ENCODE measurements around the gene RER1. TPM values are rescaled to one million over a fixed set of nuclear protein-coding genes. Genes with fewer than 3 reads are reported as not detected.

RER1 gene
- total RNA-seq, 1 donor from 2014 or later: 197 TPM

GRCh38 chr1:2343023-2343935 lies 48.4 kb upstream of the RER1 start:
- TF ChIP-seq CTCF (IDR thresholded peaks at IDR 0.05; ENCODE audit: insufficient read depth, low read depth, low read length) (no peak), EZH2 (IDR thresholded peaks at IDR 0.05; ENCODE audit: insufficient read depth, low read length) (no peak)
- H3K4me3 Mint-ChIP-seq (ENCODE audit: unreplicated experiment): no peak overlapping the region
- H3K27ac Mint-ChIP-seq (ENCODE audit: unreplicated experiment): no peak overlapping the region
- Histone ChIP-seq H3K9me3 (ENCODE audit: insufficient read depth, low read depth, low read length) (no peaks in the 10 kb centered on the region), H3K27me3 (ENCODE audit: insufficient read depth, low read length) (no peaks in the 10 kb centered on the region), H3K4me3 (ENCODE audit: insufficient read depth, low read depth, low read length) (no peak overlapping the region), H3K4me2 (ENCODE audit: low read length) (no peak overlapping the region), H2AFZ (ENCODE audit: low read depth, low read length) (no peak overlapping the region), H3K36me3 (ENCODE audit: insufficient read depth, low read length) (no peaks in the 10 kb centered on the region), H3K9ac (ENCODE audit: low read length) (no peak overlapping the region), H3K27ac (ENCODE audit: low read depth, low read length) (no peak overlapping the region), H3K79me2 (ENCODE audit: insufficient read depth, low read length) (no peaks in the 10 kb centered on the region), H3K4me1 (ENCODE audit: insufficient read depth, low read length) (no peaks in the 10 kb centered on the region), H4K20me1 (ENCODE audit: insufficient read depth, low read length) (no peaks in the 10 kb centered on the region)
- DNase-seq (ENCODE audit: low read depth) (no peak), FAIRE-seq (no peak)
- no peaks in the 10 kb centered on the region for H3K9me3 Mint-ChIP-seq (ENCODE audit: unreplicated experiment)
- peaks cover under 1% of the 10 kb centered on the region for H3K36me3 Mint-ChIP-seq (ENCODE audit: low read depth, unreplicated experiment)
- peaks cover 20% of the 10 kb centered on the region for H3K27me3 Mint-ChIP-seq (ENCODE audit: low read depth, unreplicated experiment)
- no peaks in the 10 kb centered on the region for H3K4me1 Mint-ChIP-seq (ENCODE audit: low read depth, unreplicated experiment)

DNA sequence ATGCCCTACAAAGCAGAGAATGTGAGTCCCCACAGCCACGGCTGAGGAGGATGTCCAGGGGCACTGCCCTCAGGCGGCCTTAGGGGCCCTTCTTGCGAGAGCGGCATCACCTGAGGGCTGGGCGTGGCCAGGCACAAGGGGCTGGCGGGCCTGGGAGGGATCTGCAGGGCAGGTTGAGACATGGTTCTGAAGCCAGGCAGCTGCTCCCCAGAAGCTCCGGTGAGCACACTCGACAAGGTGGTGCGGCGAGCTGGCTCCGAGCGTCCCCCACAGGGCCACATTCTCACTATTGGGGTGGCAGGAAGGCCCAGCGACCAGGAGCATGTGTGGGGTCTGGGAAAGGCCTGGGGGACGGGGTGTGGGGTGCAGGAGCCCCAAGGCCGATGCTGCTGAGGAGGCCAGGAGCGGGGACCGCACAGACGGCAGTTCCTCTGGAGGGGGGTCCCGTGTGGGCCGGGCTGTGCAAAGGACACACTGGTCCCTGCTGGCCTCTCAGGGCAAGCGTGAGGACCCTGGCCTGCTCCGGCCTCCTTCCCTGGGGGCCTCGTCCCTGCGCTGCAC lies 47.4 kb upstream of the RER1 start:
- Histone ChIP-seq H3K9me3 (ENCODE audit: insufficient read depth, low read depth, low read length) (no peaks in the 10 kb centered on the region), H3K36me3 (ENCODE audit: insufficient read depth, low read length) (no peaks in the 10 kb centered on the region), H3K27ac (ENCODE audit: low read depth, low read length) (no peak overlapping the region), H3K4me2 (ENCODE audit: low read length) (no peak overlapping the region), H3K27me3 (ENCODE audit: insufficient read depth, low read length) (no peaks in the 10 kb centered on the region), H3K9ac (ENCODE audit: low read length) (no peak overlapping the region), H4K20me1 (ENCODE audit: insufficient read depth, low read length) (no peaks in the 10 kb centered on the region), H3K4me3 (ENCODE audit: insufficient read depth, low read depth, low read length) (no peak overlapping the region), H3K4me1 (ENCODE audit: insufficient read depth, low read length) (no peaks in the 10 kb centered on the region), H2AFZ (ENCODE audit: low read depth, low read length) (no peak overlapping the region), H3K79me2 (ENCODE audit: insufficient read depth, low read length) (no peaks in the 10 kb centered on the region)
- TF ChIP-seq EZH2 (IDR thresholded peaks at IDR 0.05; ENCODE audit: insufficient read depth, low read length): no peak
- TF ChIP-seq CTCF (IDR thresholded peaks at IDR 0.05; ENCODE audit: insufficient read depth, low read depth, low read length): no peak
- peaks cover 20% of the 10 kb centered on the region for H3K27me3 Mint-ChIP-seq (ENCODE audit: low read depth, unreplicated experiment)
- no peak for FAIRE-seq
- no peak overlapping the region for H3K27ac Mint-ChIP-seq (ENCODE audit: unreplicated experiment)
- DNase-seq (ENCODE audit: low read depth): no peak
- H3K9me3 Mint-ChIP-seq (ENCODE audit: unreplicated experiment): no peaks in the 10 kb centered on the region
- no peaks in the 10 kb centered on the region for H3K36me3 Mint-ChIP-seq (ENCODE audit: low read depth, unreplicated experiment)
- no peaks in the 10 kb centered on the region for H3K4me1 Mint-ChIP-seq (ENCODE audit: low read depth, unreplicated experiment)
- no peak overlapping the region for H3K4me3 Mint-ChIP-seq (ENCODE audit: unreplicated experiment)
